ENCODE results near the gene CAMK1D.

The CAMK1D gene

DNA sequence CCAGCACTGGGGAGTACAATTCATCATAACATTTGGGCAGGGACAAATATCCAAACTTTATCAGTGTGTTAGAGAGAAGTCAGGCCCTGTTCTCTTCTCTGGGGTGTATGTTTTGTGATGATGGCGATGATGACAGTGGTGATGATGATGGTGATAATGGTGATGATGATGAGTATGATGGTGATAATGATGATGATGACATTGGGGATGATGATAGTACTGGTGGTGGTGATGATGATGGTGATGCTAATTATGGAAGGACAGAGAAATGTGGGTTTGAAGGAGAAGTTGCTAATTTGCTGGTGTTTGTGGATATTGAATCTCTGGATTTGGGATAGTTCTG lies 64.0 kb downstream of the CAMK1D start:
- no peak for ATAC-seq
- no peak for TF ChIP-seq PPARA (CRISPR knock-in tag; IDR thresholded peaks at IDR 0.05; ENCODE audit: borderline replicate concordance)
- TF ChIP-seq ISL1 (CRISPR knock-in tag; IDR thresholded peaks at IDR 0.05): no peak
- TF ChIP-seq ZFP30 (CRISPR knock-in tag; IDR thresholded peaks at IDR 0.05): no peak
- TF ChIP-seq TOX (CRISPR knock-in tag; IDR thresholded peaks at IDR 0.05; ENCODE audit: borderline replicate concordance): no peak
- TF ChIP-seq SNAI2 (CRISPR knock-in tag; IDR thresholded peaks at IDR 0.05): no peak
- TF ChIP-seq ZNF565 (CRISPR knock-in tag; conservative IDR thresholded peaks at IDR 0.05; ENCODE audit: low read depth): no peak
- no peak for TF ChIP-seq BACH2 (CRISPR knock-in tag; IDR thresholded peaks at IDR 0.05; ENCODE audit: borderline replicate concordance)

DNA sequence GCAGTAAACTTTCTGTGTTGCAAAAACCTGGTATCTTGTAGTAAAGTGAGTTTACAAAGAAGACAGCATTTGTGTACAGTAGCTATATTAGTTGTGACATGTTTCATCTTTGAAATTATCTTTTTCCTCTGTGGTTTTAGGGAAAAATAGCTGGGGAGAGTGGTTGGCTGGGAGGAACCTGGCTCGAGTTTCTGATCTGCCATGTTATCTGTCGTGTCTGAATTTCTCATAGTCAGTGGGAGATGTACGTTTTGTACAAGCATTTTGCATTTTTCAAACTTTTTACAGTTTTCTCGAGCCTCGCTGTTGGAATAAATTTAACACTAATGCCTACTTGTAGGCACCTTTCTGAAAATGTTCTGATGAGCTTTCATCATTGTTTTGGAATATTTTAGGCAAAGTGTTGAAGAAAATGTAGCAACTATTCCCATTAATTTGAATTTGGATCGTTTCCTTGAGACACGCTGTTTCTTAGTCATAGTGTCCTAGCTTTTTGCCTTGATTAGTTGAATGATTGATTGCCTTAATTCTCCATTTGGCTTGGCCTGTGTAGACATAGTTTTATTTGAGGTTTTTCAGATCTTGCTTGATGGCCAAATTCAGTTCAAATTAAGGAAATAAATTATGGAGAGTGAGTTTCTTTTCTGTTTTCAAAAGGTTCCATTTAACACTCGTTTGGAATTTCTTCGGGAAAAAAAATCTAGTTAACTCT lies 65.1 kb downstream of the CAMK1D start:
- ATAC-seq: peak; percentile 59
- TF ChIP-seq ZNF565 (CRISPR knock-in tag; conservative IDR thresholded peaks at IDR 0.05; ENCODE audit: low read depth) (no peak), ISL1 (CRISPR knock-in tag; IDR thresholded peaks at IDR 0.05) (peak; percentile 45; the same call in 1 of the 2 replicates), TOX (CRISPR knock-in tag; IDR thresholded peaks at IDR 0.05; ENCODE audit: borderline replicate concordance) (0 out of 2 replicates have a peak, but pooled peaks have one; percentile 29)

DNA sequence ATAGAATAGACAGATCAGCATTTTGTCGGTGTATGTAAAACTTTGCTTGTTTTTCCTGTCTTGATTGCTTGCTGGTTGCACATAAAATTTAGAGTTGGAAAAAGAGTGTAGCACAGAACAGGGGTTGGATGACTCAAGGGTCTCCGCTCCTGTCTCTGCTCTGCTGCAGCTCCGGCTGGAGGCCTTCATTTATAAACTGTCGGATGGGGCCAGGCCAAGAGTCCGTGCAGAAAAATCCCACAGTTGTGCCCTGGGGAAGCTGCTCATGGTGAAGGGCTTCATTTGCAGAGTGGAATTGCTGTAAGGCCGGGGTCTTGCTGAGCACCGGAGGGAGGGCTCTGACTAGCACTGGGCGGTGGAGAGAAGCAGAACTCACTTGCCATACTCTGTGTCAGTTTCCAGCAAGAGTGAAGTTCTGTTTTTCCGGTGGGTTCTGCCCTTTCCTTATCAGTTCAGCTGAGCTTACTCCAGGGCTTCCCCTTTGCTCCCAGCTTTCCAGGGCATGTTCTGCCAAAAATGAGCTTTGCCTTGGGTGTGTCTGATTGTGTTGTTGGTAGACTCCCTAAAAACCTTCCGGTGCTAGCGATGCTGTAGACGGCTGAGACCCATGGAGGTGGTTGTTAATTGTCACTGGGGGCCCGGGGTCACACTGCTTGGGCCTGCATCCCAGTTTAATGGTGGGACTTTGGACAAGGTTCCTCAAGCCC lies 67.2 kb downstream of the CAMK1D start:
- no peak for TF ChIP-seq ZNF8 (CRISPR knock-in tag; IDR thresholded peaks at IDR 0.05)
- TF ChIP-seq OSR1 (CRISPR knock-in tag; IDR thresholded peaks at IDR 0.05): no peak
- no peak for TF ChIP-seq CSDC2 (CRISPR knock-in tag; IDR thresholded peaks at IDR 0.05)
- TF ChIP-seq, protein P1, sequence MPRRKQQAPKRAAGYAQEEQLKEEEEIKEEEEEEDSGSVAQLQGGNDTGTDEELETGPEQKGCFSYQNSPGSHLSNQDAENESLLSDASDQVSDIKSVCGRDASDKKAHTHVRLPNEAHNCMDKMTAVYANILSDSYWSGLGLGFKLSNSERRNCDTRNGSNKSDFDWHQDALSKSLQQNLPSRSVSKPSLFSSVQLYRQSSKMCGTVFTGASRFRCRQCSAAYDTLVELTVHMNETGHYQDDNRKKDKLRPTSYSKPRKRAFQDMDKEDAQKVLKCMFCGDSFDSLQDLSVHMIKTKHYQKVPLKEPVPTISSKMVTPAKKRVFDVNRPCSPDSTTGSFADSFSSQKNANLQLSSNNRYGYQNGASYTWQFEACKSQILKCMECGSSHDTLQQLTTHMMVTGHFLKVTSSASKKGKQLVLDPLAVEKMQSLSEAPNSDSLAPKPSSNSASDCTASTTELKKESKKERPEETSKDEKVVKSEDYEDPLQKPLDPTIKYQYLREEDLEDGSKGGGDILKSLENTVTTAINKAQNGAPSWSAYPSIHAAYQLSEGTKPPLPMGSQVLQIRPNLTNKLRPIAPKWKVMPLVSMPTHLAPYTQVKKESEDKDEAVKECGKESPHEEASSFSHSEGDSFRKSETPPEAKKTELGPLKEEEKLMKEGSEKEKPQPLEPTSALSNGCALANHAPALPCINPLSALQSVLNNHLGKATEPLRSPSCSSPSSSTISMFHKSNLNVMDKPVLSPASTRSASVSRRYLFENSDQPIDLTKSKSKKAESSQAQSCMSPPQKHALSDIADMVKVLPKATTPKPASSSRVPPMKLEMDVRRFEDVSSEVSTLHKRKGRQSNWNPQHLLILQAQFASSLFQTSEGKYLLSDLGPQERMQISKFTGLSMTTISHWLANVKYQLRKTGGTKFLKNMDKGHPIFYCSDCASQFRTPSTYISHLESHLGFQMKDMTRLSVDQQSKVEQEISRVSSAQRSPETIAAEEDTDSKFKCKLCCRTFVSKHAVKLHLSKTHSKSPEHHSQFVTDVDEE (CRISPR knock-in tag; IDR thresholded peaks at IDR 0.05): no peak
- no peak for TF ChIP-seq ZFP30 (CRISPR knock-in tag; IDR thresholded peaks at IDR 0.05)
- TF ChIP-seq PPARA (CRISPR knock-in tag; IDR thresholded peaks at IDR 0.05; ENCODE audit: borderline replicate concordance): no peak
- TF ChIP-seq ARNTL (CRISPR knock-in tag; IDR thresholded peaks at IDR 0.05; ENCODE audit: borderline replicate concordance, low read depth): no peak
- no peak for TF ChIP-seq BACH2 (CRISPR knock-in tag; IDR thresholded peaks at IDR 0.05; ENCODE audit: borderline replicate concordance)
- ATAC-seq: no peak

DNA sequence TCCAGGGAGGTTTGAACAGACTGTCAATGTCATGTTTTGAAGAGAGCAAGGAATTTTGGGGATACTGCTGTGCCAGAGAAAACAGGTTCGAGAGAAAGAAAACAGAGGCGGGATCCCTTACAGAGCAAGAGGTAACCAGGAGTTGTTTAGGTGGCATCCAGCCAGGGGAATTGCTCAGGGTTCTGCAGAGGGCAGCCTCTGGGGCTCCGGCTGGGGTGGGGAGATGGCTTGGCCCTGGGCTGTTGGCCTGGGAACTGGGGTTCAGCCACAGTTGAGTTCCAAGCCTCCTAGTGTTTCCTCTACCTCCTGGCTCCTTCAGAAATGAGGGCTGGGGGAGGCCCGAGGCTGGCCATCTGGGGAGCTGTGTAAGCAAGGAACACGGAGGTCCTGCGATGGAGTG lies 68.0 kb downstream of the CAMK1D start:
- no peak for TF ChIP-seq ZNF70 (CRISPR knock-in tag; IDR thresholded peaks at IDR 0.05)
- TF ChIP-seq PPARA (CRISPR knock-in tag; IDR thresholded peaks at IDR 0.05; ENCODE audit: borderline replicate concordance): no peak
- TF ChIP-seq ZFP3 (CRISPR knock-in tag; IDR thresholded peaks at IDR 0.05): no peak
- no peak for TF ChIP-seq SNAI2 (CRISPR knock-in tag; IDR thresholded peaks at IDR 0.05)
- no peak for TF ChIP-seq ZNF565 (CRISPR knock-in tag; conservative IDR thresholded peaks at IDR 0.05; ENCODE audit: low read depth)
- TF ChIP-seq, protein P2, sequence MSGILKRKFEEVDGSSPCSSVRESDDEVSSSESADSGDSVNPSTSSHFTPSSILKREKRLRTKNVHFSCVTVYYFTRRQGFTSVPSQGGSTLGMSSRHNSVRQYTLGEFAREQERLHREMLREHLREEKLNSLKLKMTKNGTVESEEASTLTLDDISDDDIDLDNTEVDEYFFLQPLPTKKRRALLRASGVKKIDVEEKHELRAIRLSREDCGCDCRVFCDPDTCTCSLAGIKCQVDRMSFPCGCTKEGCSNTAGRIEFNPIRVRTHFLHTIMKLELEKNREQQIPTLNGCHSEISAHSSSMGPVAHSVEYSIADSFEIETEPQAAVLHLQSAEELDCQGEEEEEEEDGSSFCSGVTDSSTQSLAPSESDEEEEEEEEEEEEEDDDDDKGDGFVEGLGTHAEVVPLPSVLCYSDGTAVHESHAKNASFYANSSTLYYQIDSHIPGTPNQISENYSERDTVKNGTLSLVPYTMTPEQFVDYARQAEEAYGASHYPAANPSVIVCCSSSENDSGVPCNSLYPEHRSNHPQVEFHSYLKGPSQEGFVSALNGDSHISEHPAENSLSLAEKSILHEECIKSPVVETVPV (CRISPR knock-in tag; IDR thresholded peaks at IDR 0.05): no peak
- no peak for TF ChIP-seq BACH2 (CRISPR knock-in tag; IDR thresholded peaks at IDR 0.05; ENCODE audit: borderline replicate concordance)
- TF ChIP-seq ZFP30 (CRISPR knock-in tag; IDR thresholded peaks at IDR 0.05): no peak
- TF ChIP-seq, protein P3, sequence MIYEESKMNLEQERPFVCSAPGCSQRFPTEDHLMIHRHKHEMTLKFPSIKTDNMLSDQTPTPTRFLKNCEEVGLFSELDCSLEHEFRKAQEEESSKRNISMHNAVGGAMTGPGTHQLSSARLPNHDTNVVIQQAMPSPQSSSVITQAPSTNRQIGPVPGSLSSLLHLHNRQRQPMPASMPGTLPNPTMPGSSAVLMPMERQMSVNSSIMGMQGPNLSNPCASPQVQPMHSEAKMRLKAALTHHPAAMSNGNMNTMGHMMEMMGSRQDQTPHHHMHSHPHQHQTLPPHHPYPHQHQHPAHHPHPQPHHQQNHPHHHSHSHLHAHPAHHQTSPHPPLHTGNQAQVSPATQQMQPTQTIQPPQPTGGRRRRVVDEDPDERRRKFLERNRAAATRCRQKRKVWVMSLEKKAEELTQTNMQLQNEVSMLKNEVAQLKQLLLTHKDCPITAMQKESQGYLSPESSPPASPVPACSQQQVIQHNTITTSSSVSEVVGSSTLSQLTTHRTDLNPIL (CRISPR knock-in tag; IDR thresholded peaks at IDR 0.05; ENCODE audit: low read depth): no peak
- ATAC-seq: no peak

DNA sequence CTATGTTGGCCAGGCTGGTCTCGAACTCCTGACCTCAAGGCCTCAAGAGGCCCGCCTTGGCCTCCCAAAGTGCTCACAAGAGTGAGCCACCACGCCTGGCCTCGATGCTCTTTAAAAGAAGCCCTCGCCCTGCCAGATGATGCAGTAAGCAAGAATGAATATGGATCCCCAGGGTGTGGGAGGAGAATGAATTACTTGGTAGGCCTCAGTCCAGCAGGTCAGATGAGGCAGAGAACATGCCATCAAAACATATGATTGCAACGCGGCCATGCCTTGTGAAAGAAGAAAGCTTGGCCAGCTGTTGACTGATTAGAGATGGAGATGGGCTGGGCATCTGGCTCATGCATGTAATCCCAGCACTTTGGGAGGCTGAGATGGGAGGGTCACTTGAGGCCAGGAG lies 68.7 kb downstream of the CAMK1D start:
- TF ChIP-seq GLIS3 (CRISPR knock-in tag; IDR thresholded peaks at IDR 0.05) (no peak), ESRRG (CRISPR knock-in tag; IDR thresholded peaks at IDR 0.05) (no peak), TOX (CRISPR knock-in tag; IDR thresholded peaks at IDR 0.05; ENCODE audit: borderline replicate concordance) (no peak), RARB (CRISPR knock-in tag; IDR thresholded peaks at IDR 0.05) (no peak), ZNF8 (CRISPR knock-in tag; IDR thresholded peaks at IDR 0.05) (no peak)
- ATAC-seq: no peak

Data from SK-N-SH treated with all-trans-retinoic acid at 6 μM for 48 hours (cell line).